ENCODE results near the gene SAPCD2.

The SAPCD2 gene

GRCh38 chr9:137031904-137032640, 38.3 kb downstream of the SAPCD2 start, which contains the start of gene FUT7:
TSS of gene FUT7 (minus strand) at chr9:137032088. CDS start at chr9:137031991, 97 bp downstream.
- Histone ChIP-seq H3K27ac (peak within 1 kb of the TSS; percentile 91), H3K9me3 (no peaks in the 10 kb centered on the region), H3K4me1 (ENCODE audit: control insufficient read depth in 1 of 2, insufficient read depth in 1 of 2, low read depth in 1 of 2, low read length in 1 of 2) (peaks cover 74 to 81% of the 10 kb centered on the region in 2 experiments), H3K27me3 (peaks cover 6% of the 10 kb centered on the region), H3K4me3 (ENCODE audit: low read depth in 1 of 2, low read length in 1 of 2) (peak within 1 kb of the TSS; percentile 83 to 86), H3K36me3 (peaks cover 36% of the 10 kb centered on the region)
- TF ChIP-seq CTCF (IDR thresholded peaks at IDR 0.05): peak; percentile 57

- no peak for TF ChIP-seq CTCF (IDR thresholded peaks at IDR 0.05)
- Histone ChIP-seq H3K4me3 (ENCODE audit: low read depth in 1 of 2, low read length in 1 of 2) (peak overlapping the region; percentile 83 to 86), H3K27me3 (peaks cover 10% of the 10 kb centered on the region), H3K4me1 (ENCODE audit: control insufficient read depth in 1 of 2, insufficient read depth in 1 of 2, low read depth in 1 of 2, low read length in 1 of 2) (peaks cover 75 to 80% of the 10 kb centered on the region in 2 experiments), H3K36me3 (peaks cover 25% of the 10 kb centered on the region), H3K27ac (peak overlapping the region; percentile 91), H3K9me3 (no peaks in the 10 kb centered on the region)
Observed at GRCh38 chr9:137030538-137031527, 39.5 kb downstream of the SAPCD2 start.

- Histone ChIP-seq H3K9me3 (no peaks in the 10 kb centered on the region), H3K27ac (peak overlapping the region; percentile 91), H3K36me3 (peaks cover 17% of the 10 kb centered on the region), H3K4me1 (ENCODE audit: control insufficient read depth in 1 of 2, insufficient read depth in 1 of 2, low read depth in 1 of 2, low read length in 1 of 2) (peaks cover 66 to 71% of the 10 kb centered on the region in 2 experiments), H3K4me3 (ENCODE audit: low read depth in 1 of 2, low read length in 1 of 2) (peak overlapping the region; percentile 83 to 86), H3K27me3 (peaks cover 10% of the 10 kb centered on the region)
- TF ChIP-seq CTCF (IDR thresholded peaks at IDR 0.05): no peak
Observed at GRCh38 chr9:137030006-137030405, 40.4 kb downstream of the SAPCD2 start.

GRCh38 chr9:137029058-137029936, 41.1 kb downstream of the SAPCD2 start:
- H3K27ac ChIP-seq: peak overlapping the region; percentile 91
- H3K27me3 ChIP-seq: peaks cover 10% of the 10 kb centered on the region
- TF ChIP-seq CTCF (IDR thresholded peaks at IDR 0.05): peak; percentile 92
- no peaks in the 10 kb centered on the region for H3K9me3 ChIP-seq
- peaks cover 12% of the 10 kb centered on the region for H3K36me3 ChIP-seq
- H3K4me3 ChIP-seq (ENCODE audit: low read depth in 1 of 2, low read length in 1 of 2): peak overlapping the region; percentile 83 to 86
- peaks cover 59 to 64% of the 10 kb centered on the region in 2 experiments for H3K4me1 ChIP-seq (ENCODE audit: control insufficient read depth in 1 of 2, insufficient read depth in 1 of 2, low read depth in 1 of 2, low read length in 1 of 2)
